Immature natural killer cell (primary cell): ENCODE measurements around the gene NEU4. TPM values are rescaled to one million over a fixed set of nuclear protein-coding genes. Genes with fewer than 3 reads are reported as not detected.
"Not testable (repeated sequence)": the region's sequence is repeated elsewhere in the genome, so short reads cannot be mapped to it uniquely, and the experiment has no call there.

Experiments
- DNase-seq, 3 donors: peaks; one replicate each; pipeline ENCODE4 v3.0.0; 2022; ENCODE audit warnings: mixed read lengths in 1 of 3
- H3K27ac Mint-ChIP-seq, 6 donors: one replicate each; pipeline ENCODE4 v1.8.0; 2020; ENCODE audit warnings: mixed read lengths in 6 of 6, mild to moderate bottlenecking in 5 of 6, inconsistent platforms in 4 of 6, moderate library complexity in 3 of 6
- H3K27me3 Mint-ChIP-seq, 3 donors: one replicate each; pipeline ENCODE4 v1.8.0; 2020 to 2021; ENCODE audit warnings: low read depth in 3 of 3, mild to moderate bottlenecking in 3 of 3, mixed read lengths in 3 of 3, moderate library complexity in 3 of 3, inconsistent platforms in 1 of 3
- H3K36me3 Mint-ChIP-seq, 3 donors: one replicate each; pipeline ENCODE4 v1.8.0; 2020; ENCODE audit warnings: mixed read lengths in 3 of 3, inconsistent platforms in 2 of 3, mild to moderate bottlenecking in 2 of 3
- H3K4me1 Mint-ChIP-seq, 2 donors: one replicate each; pipeline ENCODE4 v1.8.0; 2020; ENCODE audit warnings: inconsistent platforms in 2 of 2, mild to moderate bottlenecking in 2 of 2, mixed read lengths in 2 of 2, moderate library complexity in 1 of 2
- H3K4me3 Mint-ChIP-seq, 5 donors: one replicate each; pipeline ENCODE4 v1.8.0; 2020; ENCODE audit warnings: mild to moderate bottlenecking in 5 of 5, mixed read lengths in 5 of 5, inconsistent platforms in 3 of 5, moderate library complexity in 3 of 5
- H3K9me3 Mint-ChIP-seq, 6 donors: one replicate each; pipeline ENCODE4 v1.8.0; 2020; ENCODE audit warnings: mild to moderate bottlenecking in 6 of 6, mixed read lengths in 6 of 6, inconsistent platforms in 4 of 6, moderate library complexity in 3 of 6
- polyA plus RNA-seq, 3 donors: library from polyadenylated mRNA; unstranded; fragments of 300-500 nt; fragmentation: Illumina TruSeq; gene quantifications; one replicate each; pipeline ENCODE4 v1.2.3, GENCODE V29; 2021

NEU4 gene, protein sequence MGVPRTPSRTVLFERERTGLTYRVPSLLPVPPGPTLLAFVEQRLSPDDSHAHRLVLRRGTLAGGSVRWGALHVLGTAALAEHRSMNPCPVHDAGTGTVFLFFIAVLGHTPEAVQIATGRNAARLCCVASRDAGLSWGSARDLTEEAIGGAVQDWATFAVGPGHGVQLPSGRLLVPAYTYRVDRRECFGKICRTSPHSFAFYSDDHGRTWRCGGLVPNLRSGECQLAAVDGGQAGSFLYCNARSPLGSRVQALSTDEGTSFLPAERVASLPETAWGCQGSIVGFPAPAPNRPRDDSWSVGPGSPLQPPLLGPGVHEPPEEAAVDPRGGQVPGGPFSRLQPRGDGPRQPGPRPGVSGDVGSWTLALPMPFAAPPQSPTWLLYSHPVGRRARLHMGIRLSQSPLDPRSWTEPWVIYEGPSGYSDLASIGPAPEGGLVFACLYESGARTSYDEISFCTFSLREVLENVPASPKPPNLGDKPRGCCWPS
- not detected for polyA plus RNA-seq

DNA sequence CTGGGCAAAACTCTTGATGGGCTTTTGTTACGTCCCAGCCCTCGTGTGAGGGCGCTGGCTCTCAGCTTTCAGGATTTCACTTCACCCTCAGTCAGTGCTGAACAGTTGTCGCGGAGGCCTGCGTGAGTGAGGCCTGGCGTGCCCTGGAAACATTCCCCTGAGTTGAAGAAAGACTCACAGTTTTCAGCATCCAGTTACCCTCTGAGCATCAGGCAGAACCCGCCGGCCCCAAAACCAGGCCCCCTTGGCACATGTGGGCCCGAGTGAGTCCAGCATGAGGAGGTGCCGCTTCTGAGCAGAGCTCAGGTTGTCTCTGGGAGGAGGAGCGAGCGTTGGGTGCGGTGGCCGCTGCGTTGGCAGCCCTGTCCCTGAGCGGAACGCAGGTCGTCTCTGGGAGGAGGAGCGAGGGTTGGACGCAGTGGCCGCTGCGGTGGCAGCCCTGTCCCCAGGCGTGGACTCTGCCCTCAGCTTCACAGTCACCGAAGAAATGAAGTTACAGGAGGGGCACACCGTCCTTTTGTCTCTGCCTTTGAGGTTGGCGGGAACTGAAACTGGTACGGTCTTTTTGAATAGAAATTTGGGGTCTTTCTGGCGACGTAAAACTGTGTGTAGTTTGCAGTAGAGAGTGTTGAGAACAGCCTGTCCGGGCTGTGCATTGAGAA, at the start of gene NEU4:
TSS of gene NEU4 (plus strand) at position 473 of the 662 bp plus-strand sequence. CDS start 5,292 bp downstream, outside the sequence.
- no peaks in the 10 kb centered on the region for H3K36me3 Mint-ChIP-seq
- peaks cover 0 to 4% (median 0%) of the 10 kb centered on the region in 3 donors for H3K27me3 Mint-ChIP-seq
- DNase-seq = no peak
- H3K4me3 Mint-ChIP-seq = peak within 1 kb of the TSS in 1 of 5 donors; percentile 22
- H3K4me1 Mint-ChIP-seq = peaks cover 0 to 5% of the 10 kb centered on the region in 2 donors
- H3K27ac Mint-ChIP-seq = peak within 1 kb of the TSS in 3 of 6 donors; percentile 16 to 68 (median 24)
- no peaks in the 10 kb centered on the region for H3K9me3 Mint-ChIP-seq

DNA sequence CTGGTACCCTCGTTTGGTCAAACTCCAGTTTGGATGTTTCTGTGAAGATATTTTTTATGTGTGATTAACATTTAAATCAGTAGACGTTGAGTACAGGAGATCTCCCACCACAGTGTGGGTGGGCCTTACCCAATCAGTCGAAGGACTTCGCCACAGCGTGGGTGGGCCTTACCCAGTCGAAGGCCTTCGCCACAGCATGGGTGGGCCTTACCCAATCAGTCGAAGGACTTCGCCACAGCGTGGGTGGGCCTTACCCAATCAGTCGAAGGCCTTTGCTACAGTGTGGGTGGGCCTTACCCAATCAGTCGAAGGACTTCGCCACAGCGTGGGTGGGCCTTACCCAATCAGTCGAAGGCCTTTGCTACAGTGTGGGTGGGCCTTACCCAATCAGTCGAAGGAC, 49.1 kb upstream of the NEU4 start:
- H3K9me3 Mint-ChIP-seq = peaks cover 0 to 13% (median 2%) of the 10 kb centered on the region in 6 donors
- H3K27ac Mint-ChIP-seq = peak overlapping the region in 4 of 6 donors; percentile 57 to 75 (median 68)
- DNase-seq, H3K4me3 Mint-ChIP-seq: not testable (repeated sequence)
- peaks cover 43 to 48% (median 47%) of the 10 kb centered on the region in 3 donors for H3K27me3 Mint-ChIP-seq
- H3K36me3 Mint-ChIP-seq = peaks cover 25 to 38% (median 31%) of the 10 kb centered on the region in 3 donors
- H3K4me1 Mint-ChIP-seq = peaks cover 38 to 44% of the 10 kb centered on the region in 2 donors

DNA sequence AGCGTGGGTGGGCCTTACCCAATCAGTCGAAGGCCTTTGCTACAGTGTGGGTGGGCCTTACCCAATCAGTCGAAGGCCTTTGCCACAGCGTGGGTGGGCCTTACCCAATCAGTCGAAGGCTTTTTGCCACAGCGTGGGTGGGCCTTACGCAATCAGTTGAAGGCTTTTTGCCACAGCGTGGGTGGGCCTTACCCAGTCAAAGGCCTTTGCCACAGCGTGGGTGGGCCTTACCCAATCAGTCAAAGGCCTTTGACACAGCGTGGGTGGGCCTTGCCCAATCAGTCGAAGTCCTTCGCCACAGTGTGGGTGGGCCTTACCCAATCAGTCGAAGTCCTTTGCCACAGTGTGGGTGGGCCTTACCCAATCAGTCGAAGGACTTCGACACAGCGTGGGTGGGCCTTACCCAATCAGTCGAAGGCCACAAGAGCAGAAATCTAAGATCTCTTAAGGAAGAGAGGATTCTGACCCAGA, 48.7 kb upstream of the NEU4 start:
- Mint-ChIP-seq H3K27ac (peak overlapping the region in 3 of 6 donors; percentile 80 to 92 (median 86)), H3K4me1 (peaks cover 38 to 44% of the 10 kb centered on the region in 2 donors), H3K27me3 (peaks cover 43 to 48% (median 47%) of the 10 kb centered on the region in 3 donors), H3K4me3 (peak overlapping the region in 1 of 5 donors; percentile 13), H3K9me3 (peaks cover 0 to 13% (median 2%) of the 10 kb centered on the region in 6 donors), H3K36me3 (peaks cover 25 to 38% (median 31%) of the 10 kb centered on the region in 3 donors)
- DNase-seq = no peak

DNA sequence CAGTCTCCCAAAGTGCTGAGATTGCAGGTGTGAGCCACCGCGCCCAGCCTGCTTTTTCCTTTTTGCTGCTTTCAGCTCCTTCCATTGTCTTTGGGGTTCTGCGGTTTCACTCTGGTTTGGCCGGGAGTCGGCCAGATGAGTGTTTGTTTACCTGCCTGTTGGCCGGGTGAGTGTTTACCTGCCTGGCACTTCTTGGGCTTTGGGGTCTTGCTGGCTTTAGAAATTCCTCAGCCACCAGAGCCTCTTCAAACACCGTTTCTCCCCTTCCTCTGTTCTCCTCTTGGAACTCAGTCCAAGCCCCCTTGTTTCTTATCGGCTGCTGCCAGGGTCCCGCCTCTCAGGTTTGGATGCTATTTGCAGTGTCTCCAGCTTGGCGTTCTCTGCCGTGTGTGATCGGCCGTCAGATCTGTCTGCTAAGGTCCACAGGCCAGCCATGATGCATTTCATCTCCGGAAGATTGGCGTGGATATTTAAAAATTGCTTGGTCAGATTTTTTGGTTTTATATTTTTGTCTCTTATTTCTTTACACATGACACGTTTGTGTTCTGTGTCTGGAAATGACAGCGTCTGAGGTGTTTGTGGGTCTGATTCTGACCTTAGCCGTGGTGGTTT, 46.6 kb upstream of the NEU4 start:
- Mint-ChIP-seq H3K27ac (peak overlapping the region; percentile 97 to 100 (median 99)), H3K9me3 (peaks cover 0 to 13% (median 2%) of the 10 kb centered on the region in 6 donors), H3K36me3 (peaks cover 21 to 31% (median 25%) of the 10 kb centered on the region in 3 donors), H3K4me3 (peak overlapping the region; percentile 84 to 93 (median 87)), H3K4me1 (peaks cover 38 to 44% of the 10 kb centered on the region in 2 donors), H3K27me3 (peaks cover 42 to 48% (median 43%) of the 10 kb centered on the region in 3 donors)
- no peak for DNase-seq

GRCh38 chr2:241762933-241763369, 46.0 kb upstream of the NEU4 start:
- peak; percentile 96 to 97 (median 97) for DNase-seq
- peak overlapping the region; percentile 84 to 93 (median 87) for H3K4me3 Mint-ChIP-seq
- H3K27me3 Mint-ChIP-seq = peaks cover 42 to 47% (median 43%) of the 10 kb centered on the region in 3 donors
- peaks cover 38 to 44% of the 10 kb centered on the region in 2 donors for H3K4me1 Mint-ChIP-seq
- H3K9me3 Mint-ChIP-seq = peaks cover 0 to 13% (median 2%) of the 10 kb centered on the region in 6 donors
- H3K36me3 Mint-ChIP-seq = peaks cover 19 to 28% (median 23%) of the 10 kb centered on the region in 3 donors
- H3K27ac Mint-ChIP-seq = peak overlapping the region; percentile 97 to 100 (median 99)

DNA sequence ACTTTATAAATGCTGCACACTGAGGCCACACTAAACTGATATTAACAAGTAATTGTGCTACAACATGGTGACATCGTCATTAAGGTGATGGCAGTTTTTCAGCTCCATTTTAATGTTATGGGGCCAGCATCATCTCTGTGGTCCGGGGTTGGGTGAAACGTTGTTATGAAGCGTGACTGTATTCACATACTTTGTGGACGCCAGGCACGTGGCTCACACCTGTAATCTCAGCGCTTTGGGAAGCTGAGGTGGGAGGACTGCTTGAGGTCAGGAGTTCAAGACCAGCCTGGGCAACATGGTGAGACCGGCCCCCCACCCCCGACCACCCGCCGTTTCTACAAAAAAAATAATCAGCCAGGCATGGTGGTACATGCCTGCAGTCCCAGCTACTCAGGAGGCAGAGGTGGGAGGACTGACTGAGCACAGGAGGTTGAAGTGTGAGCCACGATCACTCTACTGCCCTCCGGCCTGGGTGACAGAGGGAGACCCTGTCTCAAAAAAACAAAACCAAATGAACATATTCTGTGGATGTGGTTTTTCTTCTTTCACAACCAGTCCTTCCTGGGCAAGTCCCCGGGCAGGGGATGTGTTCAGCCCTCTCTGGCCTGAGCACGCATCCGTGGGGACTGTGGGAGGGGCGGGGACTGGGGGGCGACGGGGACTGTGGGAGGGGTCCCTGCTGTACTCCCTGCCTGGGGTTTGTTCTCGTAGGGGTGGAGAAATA, 45.3 kb upstream of the NEU4 start:
- Mint-ChIP-seq H3K9me3 (peaks cover 0 to 13% (median 2%) of the 10 kb centered on the region in 6 donors), H3K36me3 (peaks cover 15 to 20% (median 19%) of the 10 kb centered on the region in 3 donors), H3K4me3 (peak overlapping the region; percentile 84 to 93 (median 87)), H3K27me3 (peaks cover 41 to 43% (median 43%) of the 10 kb centered on the region in 3 donors), H3K27ac (peak overlapping the region; percentile 97 to 100 (median 99)), H3K4me1 (peaks cover 40 to 44% of the 10 kb centered on the region in 2 donors)
- DNase-seq = peak; percentile 83 to 87 (median 85)

DNA sequence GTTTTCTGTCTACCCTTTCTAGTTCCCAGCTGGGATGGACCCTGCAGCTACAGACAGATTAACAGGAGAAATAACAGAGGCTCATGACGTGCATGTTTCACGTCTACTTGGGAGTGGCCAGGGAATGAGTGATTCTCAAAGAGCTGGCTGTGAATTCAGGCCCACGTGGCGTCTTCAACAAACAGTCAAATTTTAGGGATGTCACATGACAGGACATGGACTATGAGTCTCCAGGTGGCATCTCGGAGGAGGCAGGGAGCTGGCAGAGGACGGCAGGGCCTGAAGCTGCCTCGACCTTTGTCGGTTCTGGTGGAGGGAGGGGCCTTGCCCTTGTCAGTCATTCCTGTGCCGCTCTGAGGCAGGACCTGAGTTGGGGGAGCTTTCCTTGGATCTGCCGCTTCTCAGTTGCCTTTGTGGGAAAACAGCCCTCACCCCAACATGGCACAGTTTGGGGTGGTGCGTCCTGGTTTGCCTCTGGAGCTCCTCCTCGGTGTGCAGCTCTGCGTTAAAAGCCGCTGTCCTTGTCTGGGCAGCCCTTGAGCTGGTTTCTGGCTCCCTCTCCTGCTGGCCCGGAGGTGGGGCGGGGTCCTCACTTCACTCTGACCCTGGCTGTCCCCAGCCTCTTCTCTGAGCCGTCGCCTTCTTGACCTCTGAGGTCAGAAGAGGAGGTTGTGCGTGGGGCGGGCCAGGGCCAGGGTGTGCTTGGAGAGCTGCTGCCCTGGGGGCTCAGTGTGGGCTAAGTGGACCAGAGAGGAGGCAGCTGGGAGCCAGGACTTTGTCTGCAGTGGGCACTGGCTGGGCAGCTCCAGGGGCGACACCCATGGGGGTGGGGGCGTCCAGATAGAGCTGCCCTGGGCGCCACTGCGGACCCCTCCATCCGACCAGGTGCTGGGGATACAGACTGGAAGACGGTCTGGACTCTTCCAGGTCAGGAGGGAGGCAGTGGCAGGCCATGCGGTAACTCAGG, 44.4 kb upstream of the NEU4 start:
- peak overlapping the region; percentile 42 to 93 (median 87) for H3K4me3 Mint-ChIP-seq
- H3K27ac Mint-ChIP-seq = peak overlapping the region; percentile 34 to 100 (median 98)
- peaks cover 33 to 38% (median 35%) of the 10 kb centered on the region in 3 donors for H3K27me3 Mint-ChIP-seq
- peaks cover 7 to 12% (median 11%) of the 10 kb centered on the region in 3 donors for H3K36me3 Mint-ChIP-seq
- DNase-seq = no peak
- H3K9me3 Mint-ChIP-seq = peaks cover 0 to 8% (median 2%) of the 10 kb centered on the region in 6 donors
- peaks cover 38 to 40% of the 10 kb centered on the region in 2 donors for H3K4me1 Mint-ChIP-seq

GRCh38 chr2:241767464-241768250, 41.3 kb upstream of the NEU4 start:
- Mint-ChIP-seq H3K36me3 (peaks cover 0 to 4% (median 0%) of the 10 kb centered on the region in 3 donors), H3K27me3 (peaks cover 18 to 22% (median 18%) of the 10 kb centered on the region in 3 donors), H3K4me1 (peaks cover 22 to 26% of the 10 kb centered on the region in 2 donors), H3K27ac (no peak overlapping the region), H3K4me3 (no peak overlapping the region), H3K9me3 (peaks cover 0 to under 1% (median 0%) of the 10 kb centered on the region in 6 donors)
- no peak for DNase-seq

GRCh38 chr2:241768251-241768711, 40.7 kb upstream of the NEU4 start:
- Mint-ChIP-seq H3K27ac (no peak overlapping the region), H3K9me3 (no peaks in the 10 kb centered on the region)

DNA sequence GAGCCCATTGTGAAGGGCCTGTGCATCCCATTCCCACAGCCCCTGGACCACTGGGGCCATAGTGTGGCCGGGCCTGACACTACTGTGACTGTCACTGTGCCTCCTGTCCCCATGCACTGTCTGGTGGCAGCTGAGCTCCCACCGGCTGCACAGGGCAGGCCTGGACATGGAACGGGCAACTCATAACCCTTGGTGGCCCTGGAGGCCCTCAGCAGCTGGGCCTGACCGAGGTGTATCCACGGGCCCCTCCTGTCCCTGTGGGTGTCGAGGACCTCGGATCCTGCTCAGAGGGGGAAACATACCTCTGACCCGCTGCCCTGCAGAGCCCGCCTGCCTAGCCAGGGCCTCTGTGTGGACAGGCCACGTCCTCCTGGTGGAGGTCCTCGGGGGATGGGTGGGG, 40.1 kb upstream of the NEU4 start:
- H3K4me3 Mint-ChIP-seq = no peak overlapping the region
- DNase-seq = no peak
- peaks cover 0 to 4% (median 0%) of the 10 kb centered on the region in 3 donors for H3K36me3 Mint-ChIP-seq
- peaks cover 6 to 10% (median 8%) of the 10 kb centered on the region in 3 donors for H3K27me3 Mint-ChIP-seq
- H3K27ac Mint-ChIP-seq = peak overlapping the region in 1 of 6 donors; percentile 4
- H3K9me3 Mint-ChIP-seq = no peaks in the 10 kb centered on the region
- peaks cover 10 to 14% of the 10 kb centered on the region in 2 donors for H3K4me1 Mint-ChIP-seq

More at GRCh38 chr2:241768251-241768711, 40.7 kb upstream of the NEU4 start:
- no peak overlapping the region for H3K4me3 Mint-ChIP-seq
- DNase-seq = no peak
- peaks cover 0 to 4% (median 0%) of the 10 kb centered on the region in 3 donors for H3K36me3 Mint-ChIP-seq
- peaks cover 12 to 16% (median 14%) of the 10 kb centered on the region in 3 donors for H3K27me3 Mint-ChIP-seq
- H3K4me1 Mint-ChIP-seq = peaks cover 16 to 20% of the 10 kb centered on the region in 2 donors

DNA sequence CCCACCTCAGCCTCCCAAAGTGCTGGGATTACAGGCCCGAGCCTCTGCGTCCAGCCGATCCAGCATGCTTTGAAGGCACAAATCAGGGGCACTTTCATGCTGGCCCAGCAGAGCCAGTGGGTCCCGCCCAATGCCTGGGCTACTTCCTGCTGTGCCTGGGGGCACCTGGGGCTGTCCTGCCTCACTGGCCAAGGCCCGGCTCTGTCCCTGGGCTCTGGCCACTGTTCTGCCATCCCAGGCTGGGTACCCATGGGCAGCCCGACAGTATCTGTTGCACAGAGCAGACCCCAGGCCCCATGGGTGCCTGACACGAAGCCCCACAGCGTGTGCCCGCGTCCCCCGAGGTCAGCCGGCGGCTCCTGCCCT, 39.2 kb upstream of the NEU4 start:
- H3K4me1 Mint-ChIP-seq = peaks cover 2 to 5% of the 10 kb centered on the region in 2 donors
- H3K9me3 Mint-ChIP-seq = no peaks in the 10 kb centered on the region
- H3K27ac Mint-ChIP-seq = no peak overlapping the region
- no peak for DNase-seq
- H3K27me3 Mint-ChIP-seq = peaks cover 0 to 4% (median 3%) of the 10 kb centered on the region in 3 donors
- H3K4me3 Mint-ChIP-seq = no peak overlapping the region
- no peaks in the 10 kb centered on the region for H3K36me3 Mint-ChIP-seq
